HG03432 (cell line): ENCODE results near the gene NOS3.

Experiments used
- ATAC-seq: cut with Tn5 transposase; IDR thresholded peaks from one replicate; pipeline ENCODE4 v1.9.1; 2021; ENCODE audit warnings: mild to moderate bottlenecking, moderate library complexity; ENCODE audit not compliant: unreplicated experiment

The NOS3 gene

DNA sequence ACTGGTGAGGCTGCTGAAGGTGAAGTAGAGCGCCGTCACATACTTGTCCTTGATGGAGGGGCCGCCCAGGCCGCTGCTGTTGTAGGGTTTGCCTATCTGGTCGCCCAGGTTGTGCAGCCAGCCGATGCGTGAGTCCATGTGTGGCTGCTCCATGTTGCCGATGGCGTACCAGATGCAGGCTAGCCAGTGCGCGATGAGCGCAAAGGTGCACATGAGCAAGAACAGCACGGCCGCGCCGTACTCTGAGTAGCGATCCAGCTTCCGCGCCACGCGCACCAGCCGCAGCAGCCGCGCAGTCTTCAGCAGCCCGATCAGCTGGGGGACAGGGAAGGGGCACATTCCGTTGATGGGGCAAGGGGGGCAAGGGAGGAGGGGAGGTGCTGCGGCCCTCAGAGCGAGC, 39.3 kb upstream of the NOS3 start:
- no peak for ATAC-seq

DNA sequence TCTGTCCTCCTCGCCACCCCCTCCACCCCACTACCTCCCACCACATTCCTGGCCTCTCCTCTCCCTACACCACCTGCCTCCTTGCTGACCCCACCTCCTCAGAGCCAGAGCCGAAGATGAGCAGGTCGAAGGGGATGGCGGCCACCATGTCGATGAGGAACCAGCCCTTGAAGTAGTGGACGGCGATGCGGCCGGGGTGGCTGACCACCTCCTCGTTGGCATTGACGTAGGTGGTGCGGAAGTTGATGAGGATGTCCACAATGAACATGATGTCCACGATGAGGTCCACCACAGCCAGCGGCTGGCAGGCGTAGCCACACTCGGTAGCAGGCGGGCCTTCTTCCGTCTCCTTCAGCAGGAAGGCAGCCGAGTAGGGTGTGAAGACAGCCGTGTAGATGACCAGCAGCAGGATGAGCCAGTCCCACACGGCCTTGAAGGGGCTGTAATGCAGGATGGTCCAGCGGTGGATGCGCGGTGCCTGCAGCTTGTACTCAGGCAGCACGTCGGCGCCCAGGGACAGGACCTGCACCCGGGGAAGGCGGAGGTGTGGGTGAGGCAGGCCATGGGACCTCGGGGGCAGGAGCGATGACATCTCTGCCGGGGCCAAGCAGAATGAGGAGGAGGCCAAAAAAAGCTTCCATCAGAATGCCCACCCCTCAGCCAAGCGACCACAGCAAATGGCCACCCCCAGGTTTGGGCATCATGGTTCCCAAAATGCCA, 38.3 kb upstream of the NOS3 start:
- no peak for ATAC-seq

DNA sequence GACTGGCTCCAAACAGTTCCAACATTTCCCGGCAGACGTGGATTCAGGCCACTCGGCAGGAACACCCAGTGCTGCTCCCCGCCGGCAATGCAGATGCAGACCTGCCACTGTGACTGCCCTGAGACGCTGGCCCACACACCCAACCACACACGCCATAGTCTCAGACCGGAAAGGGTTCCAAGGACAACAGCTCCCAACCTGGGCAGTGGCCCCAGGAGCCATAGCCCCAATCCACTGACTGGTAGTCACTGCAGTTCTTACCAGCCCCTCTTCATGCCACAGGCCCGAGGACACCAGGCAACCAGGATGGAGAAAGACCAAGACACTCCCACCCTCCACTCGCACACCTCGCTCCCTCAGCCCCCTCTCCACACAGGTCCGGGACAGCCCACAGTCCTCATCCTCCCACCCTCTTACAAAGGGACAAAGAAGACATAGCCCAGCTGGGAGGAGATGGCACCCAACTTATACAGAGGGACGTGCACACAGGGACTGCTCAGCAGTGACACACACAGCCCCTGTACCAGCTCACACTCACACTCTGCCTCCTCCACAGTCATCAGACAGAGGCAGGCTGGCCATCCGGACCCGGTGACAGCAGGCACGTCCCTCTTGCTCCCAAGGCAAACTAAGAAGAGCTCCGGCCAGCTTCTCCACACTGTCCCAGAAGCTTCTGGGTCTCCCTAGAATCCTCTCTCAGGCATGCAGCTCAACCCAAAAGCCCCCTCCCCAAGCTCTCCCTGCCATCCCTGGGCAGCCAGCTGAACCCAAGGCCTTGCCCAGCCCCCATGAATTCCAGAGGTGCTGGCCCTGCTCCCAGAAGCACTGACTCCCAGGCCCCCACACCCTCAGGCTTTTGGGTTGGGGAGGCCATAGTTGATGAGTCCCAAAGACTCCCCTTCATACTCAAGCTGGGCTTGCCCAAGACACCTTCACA, 37.5 kb upstream of the NOS3 start:
- no peak for ATAC-seq

DNA sequence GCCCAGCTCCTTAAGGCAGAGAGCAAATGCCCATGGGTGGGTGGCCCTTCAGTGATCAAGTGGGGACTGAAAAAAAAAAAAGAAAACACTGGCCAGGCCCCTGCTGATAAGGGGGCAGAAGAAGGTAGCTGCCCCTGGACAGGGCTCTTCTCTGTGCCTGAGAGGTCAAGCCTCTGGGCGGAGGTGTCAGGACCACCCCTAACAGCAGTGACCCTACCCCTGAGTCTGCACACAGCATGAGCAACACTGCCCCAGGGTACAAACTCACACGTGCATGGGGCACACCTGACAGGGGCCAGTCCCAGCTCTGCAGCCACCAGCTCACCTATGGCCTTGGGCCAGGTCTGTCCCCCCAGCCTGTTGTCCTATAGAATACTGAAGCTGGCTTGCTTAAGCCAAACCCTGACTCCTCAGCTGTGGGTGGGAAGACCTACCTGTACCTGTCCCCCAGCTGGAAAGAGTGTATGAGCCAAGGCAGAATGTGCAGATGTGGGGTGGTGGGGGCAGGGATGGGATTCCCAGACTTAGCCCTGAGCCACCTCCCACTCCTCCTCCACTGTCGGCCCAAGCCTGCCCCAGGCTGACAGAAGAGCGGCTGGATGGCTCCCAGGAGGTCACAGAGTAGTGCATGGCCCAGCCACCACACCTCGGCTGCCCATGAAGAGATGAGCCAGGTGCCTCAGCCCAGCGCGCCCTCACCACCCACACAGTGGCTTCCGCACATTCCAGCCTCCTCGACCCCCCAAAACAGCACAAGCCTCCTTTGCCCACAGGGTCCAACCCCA, 36.4 kb upstream of the NOS3 start:
- no peak for ATAC-seq

DNA sequence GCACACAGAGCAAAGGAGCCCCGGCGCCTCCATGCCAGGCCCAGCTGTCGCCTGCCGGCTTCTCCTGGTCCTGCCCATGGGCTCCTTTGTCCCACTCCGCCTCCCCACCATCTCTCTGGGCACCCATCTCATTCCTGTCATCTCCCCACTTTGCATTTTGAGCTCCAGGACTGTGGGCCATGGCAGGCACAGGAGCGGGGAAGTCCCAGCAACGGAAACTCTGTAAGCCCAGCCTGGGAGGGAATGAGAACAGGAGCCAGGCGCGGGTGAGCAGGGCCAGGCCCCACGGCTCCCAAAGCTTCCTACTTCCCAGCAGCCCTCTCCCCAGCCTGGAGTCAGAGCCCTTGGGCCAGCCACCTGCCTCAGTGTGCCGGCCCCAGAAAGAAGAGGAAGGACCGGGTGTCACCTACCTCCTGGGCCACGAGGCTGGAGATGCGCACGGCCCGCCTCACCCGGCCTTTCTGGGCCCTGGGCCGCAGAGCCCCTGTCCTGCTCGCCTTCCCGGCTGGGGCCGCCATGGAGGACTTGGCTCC, 35.8 kb upstream of the NOS3 start:
- ATAC-seq, result no peak

DNA sequence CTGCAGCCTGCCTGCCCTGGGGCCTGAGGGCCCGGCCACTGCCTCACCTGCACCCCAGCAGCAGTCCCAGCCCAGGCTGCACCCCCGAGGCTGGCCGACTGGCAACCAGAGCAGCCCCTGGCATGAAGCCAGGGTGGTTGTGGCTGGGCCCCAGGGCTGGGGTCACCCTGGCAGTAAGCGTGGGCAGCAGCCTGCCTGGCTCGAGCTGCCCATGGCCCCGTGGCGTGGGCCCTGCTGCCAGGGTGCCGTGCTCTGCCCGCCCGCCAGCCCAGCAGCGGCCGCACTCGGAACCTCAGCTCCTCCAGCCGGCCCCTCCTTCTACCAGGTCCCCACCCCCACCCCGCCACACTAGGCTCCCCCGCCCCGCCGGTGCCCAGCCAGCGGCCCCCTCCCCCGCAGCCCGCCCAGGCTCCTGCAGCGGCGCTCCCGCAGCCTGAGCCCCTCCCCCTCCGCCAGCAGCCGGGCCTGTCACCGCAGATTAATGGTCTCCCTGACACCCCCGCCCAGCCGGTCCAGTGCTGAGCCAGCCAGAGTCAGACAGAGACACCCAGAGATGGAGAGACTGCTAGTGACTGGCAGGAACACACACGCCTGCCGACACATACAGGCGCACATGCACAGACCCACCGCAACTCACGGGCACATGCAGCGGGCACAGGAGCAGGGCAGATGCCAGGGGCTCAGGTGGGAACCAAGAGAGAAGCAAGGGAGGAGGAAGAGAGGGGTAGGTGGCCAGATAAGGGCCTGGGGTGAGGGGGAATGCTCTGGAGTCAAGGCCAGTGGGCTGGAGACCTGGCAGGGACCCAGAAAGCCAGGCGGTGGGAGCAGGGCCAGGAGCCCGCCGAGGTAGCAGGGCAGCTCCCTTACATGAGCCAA, 35.1 kb upstream of the NOS3 start:
- no peak for ATAC-seq

DNA sequence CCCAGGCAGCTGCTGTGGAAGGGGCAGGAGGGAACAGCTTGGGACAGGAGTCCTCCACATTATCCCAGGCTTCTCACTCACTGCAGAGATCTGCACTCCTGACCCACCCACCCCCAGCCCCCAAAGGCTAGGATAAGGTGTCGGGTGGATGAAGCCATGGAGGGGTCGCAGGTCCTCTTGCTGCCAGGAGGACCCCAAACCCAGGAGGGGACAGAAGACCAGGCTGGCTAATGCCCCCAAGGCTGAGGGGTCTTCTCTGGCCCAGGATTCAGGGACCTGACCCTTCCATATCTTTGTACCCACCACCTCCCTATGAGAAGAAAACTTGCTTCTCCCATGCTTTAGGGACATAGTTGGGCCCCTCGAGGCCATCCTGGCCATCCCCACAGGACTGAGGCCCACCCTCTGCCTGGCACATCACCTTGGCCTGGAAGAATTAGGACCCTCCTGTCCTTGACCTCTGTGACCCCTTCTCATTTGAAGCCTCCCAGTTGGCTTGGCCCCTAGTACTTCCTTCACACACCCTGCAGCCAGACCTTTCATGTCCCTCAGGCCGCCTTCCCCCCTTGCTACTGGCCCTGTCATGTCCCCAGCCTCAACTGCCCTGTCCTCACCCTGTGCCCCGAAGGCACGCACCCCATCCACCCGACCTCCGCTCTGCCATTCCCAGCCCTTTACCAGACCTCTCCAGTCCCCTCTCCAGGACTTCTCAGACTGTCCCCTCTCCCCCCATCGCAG, 34.3 kb upstream of the NOS3 start:
- ATAC-seq, result no peak

DNA sequence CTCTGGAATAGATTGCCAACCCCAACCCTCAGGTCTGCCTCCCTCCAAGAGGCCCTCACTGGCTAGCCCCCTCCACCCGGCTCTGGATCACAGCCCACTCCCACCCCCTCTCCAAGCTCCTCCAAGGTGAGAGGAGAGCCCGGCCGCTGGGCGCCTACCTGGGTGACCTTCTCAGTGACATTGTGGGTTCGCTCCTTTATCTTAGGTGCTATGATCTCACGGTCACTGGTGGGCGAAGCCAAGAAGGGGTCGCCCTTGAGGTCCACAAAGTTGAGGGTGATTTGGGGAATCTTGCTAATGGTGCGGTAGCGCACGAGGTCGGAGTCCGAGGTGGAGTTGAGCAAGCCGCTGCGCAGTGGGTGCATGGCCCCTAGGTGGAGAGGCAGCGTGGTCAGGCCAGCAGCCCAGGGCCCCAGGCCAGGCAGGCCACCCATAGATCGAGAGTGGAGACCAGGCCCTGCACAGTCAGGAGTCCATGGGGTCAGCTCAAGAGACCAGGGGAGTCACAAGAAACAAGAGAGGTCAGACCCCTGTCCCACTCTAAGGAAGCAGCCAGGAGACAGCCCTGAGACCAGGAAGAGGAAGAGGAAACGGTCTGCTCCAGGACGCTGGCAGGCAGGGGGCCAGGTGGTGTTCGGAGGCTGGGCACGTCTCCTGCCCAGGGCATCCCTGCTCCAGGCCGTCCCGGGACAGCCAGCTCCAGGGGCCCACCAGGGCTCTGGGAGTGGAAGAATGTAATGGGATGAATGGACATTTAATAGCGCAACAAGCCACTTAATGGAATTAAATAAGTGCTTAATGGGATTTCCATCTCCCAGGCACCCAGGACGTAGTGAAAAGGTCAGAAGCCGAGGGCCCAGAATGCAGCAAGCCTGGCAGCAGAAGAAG, 33.4 kb upstream of the NOS3 start:
- ATAC-seq, result no peak

DNA sequence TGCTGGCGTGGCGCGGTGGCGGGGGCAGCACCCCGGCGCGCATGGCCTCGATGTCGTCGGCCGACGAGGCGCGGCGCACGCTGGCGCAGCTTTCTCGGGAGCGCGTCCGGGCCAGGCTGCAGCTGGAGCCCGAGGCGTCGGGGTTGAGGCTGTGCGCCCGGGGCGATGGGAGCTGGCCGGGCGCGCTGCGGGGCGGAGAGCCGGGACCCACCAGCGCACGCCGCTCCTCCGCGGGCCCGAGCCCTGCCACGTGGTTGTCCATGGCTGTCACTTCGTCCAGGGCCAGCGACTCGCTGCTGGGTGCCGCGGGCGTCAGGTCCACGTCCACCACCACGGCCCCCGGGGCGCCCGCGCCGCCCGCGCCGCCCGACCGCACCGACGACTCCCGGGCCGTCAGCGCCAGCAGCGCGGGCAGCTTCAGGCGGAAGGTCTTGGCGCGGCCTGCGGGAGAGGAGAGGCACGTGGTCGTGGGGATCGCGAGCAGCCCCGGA, 32.7 kb upstream of the NOS3 start:
- ATAC-seq, result no peak

DNA sequence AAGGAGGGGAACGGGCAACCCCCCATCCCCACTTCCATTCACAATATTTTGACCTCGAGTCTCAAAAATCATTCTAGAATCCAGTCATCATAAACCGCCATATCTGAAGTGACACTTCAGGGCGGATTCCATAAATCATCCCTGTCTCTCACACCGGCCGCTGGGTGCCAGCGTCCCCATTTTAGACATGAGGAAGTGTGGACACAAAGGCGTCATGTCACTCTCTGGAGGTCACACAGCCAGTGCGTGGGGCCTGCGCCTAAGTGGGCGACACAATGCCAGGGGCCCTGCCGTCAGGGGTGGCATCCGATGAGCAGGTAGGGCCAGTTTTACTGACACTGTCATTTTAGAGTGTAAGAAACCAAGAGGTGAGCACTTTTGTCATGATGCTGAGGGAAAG, 32.2 kb upstream of the NOS3 start:
- ATAC-seq, result no peak

DNA sequence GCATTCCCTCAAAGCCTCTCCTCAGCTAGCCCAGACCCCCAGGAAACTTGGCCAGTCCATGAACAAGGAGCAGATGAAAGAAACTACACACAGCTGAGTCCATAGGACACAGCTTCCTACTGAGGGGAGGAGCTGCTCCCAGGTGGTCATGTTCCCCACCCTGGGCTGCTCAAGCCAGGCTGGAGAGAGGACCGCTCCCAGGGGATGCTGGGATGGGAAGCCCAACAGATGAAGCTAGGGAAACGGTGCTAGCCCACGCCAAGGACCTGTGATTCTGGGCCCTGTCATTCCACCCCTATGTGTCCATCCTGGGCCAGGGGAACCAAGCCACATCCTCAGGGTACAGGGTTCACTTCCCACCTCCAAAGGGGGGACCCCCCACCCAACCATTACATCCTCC, 31.7 kb upstream of the NOS3 start:
- ATAC-seq, result no peak

DNA sequence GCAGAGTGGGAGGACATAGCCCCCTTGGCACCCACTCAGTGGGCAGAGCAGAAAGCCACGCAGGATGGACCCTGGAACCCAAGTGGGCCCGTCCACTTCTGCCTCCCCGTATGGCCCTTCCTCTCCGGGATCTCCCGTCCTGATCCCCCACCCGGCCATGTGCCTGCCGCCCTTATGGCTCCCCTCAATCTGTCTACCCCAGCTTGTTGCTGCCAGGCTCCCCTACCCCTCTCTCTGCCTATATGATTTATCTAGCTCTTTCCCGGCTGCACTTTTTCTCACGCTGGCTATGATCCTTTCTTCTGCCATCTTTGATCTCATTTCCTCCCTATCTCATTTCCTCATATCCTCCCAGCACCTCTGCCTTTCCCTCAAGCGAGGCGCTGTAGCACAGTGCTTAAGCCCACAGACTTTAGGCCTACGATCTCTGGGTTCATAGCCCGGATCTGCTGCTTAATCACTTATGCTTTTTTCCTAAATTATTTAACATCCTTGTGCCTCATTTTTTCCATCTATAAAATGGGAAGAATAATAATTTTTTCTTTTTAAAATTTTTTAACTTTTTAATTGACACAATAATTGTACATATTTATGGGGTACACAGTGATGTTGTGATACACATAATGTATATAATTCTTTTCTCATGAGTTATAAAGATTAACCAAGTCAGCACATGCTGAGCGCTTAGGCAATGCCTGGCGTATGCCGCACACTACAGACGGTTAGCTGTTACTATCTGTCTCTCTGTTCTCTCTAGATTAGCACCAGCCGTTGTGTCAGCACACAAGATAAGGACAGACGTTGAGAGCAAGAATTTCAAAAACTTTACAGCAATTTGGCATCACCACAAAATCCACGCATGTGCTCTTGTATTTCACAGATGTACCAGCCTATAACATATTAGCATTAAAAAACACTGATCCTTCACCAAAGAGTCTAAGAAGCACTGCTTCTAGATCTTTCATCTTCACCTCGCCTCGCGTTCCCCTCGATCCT, 30.8 kb upstream of the NOS3 start:
- no peak for ATAC-seq

DNA sequence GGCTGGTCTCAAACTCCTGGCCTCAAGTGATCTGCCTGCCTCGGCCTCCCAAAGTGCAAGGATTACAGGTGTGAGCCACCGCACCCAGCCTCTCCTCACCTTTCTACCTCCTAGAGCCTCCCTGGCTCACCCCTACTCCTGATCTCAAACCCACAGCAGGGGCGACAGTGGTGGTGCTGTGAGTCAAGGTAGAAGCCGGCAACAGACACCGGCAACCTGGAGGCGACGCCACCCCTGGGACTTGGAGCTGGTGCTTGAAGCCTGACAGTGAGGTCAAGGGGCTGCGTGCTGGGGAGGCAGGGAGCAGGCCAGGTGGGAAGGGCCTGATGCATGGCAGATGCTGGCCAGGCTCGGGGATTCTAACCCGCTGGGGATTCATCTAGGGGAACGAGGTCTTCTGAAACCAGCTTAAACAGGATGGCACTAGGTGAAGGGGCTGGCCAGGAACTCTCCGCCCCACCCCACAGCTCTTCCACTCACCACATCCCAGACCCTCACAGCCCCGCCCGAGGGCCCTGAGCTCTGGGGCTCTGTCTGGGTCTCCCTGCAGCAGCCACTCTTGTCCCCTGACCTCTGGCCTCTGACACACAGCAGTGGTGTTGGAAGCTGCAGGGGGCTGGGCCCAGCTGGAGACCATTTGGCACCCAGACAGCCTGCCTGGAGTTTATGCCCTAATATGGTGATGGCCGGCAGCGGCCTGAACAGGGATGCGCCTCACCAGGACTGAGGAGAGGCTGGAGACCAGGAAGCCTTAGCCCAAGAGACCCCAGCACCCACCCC, 29.1 kb upstream of the NOS3 start:
- no peak for ATAC-seq

DNA sequence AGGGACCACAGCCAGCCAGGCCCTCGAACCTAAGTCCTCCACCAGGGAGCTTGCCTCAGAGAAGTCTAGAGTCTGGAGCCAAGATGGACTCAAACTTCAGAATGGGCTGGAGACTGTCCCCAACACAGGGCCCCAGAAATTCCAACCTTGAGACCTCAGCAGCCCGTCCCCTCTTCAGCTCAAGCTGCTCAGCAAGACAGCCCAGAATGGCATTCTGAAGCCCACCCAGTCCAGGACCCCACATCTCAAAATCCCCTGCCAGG, 28.6 kb upstream of the NOS3 start:
- ATAC-seq, result no peak

DNA sequence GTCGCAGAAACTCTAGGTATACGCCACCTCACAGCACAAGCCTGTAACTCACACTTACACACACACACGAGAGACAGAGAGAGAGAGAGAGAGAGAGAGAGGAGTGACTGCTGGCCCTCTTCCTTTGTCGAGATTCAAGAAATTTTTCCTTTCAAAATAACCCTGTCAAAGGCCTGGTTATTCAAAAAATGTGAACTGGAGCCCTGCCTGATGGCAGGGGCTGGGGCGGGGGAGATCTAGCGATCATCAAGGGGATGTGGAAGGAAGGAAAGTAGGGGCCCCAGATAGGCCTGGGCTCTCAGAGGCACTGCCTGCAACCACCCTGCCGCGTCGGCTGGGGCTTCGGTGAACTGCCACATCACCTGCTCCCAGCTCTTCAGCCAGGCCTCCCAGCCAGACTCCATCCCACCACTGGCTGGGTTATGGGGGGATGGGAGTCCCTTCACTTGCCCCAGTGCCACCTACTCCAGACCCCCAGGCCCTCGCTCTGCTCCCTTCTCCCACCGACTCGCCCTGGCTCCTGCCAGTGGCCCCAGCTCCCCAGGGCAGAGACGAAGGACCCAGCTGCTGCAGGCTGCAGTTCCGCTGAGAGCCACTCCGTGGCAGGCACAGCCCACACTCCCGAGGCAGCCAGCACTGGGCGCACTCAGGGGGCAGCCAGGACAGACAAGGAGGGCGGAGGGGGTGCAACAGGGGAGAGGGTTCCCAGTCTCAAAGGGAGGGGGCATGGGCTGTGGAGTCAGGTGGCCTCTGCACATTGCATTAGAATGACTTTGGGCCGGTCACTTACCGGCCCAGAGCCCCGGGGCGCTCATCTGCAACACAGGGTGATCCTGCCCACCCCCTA, 28.0 kb upstream of the NOS3 start:
- peak; percentile 86 for ATAC-seq
